Astrocyte of the spinal cord (primary cell): ENCODE results near the gene DHRS7B.
"Not testable (repeated sequence)": the region's sequence is repeated elsewhere in the genome, so short reads cannot be mapped to it uniquely, and the experiment has no call there.

ENCODE experiments used
- DNase-seq: peaks from one replicate; pipeline ENCODE4 v3.0.0; 2011; ENCODE audit warnings: low read depth, low spot score
- H3K4me3 ChIP-seq: 2 replicates; pipeline ENCODE4 v1.5.1; 2011; ENCODE audit warnings: low read depth, mild to moderate bottlenecking, low read length, moderate library complexity
- in situ Hi-C: cut with HindIII; loops from 2 replicates; pipeline ENCODE4 v1.10.0; 2017; ENCODE audit warnings: low sequenced_read_pairs
- TF ChIP-seq, protein P1 (sequence below): IDR thresholded peaks from 2 replicates; pipeline ENCODE4 v1.5.1; 2012; ENCODE audit warnings: low read depth, mild to moderate bottlenecking, low read length, inconsistent platforms

The DHRS7B gene

GRCh38 chr17:21108651-21109050, 18.1 kb upstream of the DHRS7B start:
- in situ Hi-C loops: no loop called here
- TF ChIP-seq, protein P1, sequence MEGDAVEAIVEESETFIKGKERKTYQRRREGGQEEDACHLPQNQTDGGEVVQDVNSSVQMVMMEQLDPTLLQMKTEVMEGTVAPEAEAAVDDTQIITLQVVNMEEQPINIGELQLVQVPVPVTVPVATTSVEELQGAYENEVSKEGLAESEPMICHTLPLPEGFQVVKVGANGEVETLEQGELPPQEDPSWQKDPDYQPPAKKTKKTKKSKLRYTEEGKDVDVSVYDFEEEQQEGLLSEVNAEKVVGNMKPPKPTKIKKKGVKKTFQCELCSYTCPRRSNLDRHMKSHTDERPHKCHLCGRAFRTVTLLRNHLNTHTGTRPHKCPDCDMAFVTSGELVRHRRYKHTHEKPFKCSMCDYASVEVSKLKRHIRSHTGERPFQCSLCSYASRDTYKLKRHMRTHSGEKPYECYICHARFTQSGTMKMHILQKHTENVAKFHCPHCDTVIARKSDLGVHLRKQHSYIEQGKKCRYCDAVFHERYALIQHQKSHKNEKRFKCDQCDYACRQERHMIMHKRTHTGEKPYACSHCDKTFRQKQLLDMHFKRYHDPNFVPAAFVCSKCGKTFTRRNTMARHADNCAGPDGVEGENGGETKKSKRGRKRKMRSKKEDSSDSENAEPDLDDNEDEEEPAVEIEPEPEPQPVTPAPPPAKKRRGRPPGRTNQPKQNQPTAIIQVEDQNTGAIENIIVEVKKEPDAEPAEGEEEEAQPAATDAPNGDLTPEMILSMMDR: no peak
- H3K4me3 ChIP-seq: no peak overlapping the region
- no peak for DNase-seq

DNA sequence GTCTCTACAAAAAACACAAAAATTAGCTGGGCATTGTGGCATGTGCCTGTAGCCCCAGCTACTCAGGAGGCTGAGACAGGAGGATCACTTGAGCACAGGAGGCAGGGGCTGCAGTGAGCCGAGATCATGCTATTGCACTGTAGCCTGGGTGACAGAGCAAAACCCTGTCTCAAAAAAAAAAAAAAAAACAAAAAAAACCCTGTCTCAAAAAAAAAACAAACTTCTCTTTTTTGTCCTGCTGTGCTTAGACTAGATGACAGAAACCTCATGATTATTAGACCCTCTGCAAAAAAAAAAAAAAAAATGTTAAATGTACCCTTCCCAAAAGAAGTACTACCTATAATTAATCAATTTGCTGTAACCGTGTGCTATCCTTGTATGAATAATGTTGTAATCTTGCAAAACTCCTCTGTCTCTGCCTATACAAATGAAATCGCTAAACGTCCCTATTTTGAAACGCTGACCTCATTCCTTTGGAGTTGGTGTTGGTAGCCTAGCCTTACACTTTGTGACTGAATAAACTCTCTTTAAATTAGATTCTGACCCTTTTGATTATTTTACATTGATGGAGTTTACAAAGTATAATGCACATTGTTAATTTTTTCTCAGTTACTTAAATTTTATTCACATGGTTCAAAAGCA, 13.6 kb upstream of the DHRS7B start:
- no peak for DNase-seq
- in situ Hi-C loops: no loop called here

DNA sequence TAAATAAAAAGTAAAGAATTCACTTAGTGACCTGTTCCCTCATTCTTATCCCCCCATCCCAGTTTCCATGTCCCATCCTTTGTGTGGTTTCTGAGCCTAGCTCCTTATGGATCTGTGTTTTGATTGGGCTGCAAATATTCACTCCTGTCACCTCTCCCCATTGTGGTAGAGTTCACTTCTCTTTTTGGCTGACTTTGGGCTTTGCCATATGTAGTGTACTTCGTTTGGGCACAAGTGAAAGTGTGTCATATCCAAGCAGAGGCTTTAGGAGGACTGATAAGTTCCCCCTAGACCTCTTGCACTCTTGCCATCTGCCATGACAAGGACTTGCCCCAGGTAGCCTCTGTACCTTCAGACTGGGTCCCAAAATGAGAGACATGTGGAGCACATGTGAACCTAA, 13.0 kb upstream of the DHRS7B start:
- in situ Hi-C loops: no loop called here
- no peak for DNase-seq
- no peak overlapping the region for H3K4me3 ChIP-seq
- TF ChIP-seq, protein P1: no peak

More for the DNA sequence above, 13.6 kb upstream of the DHRS7B start:
- H3K4me3 ChIP-seq: no peak overlapping the region
- TF ChIP-seq, protein P1: no peak

DNA sequence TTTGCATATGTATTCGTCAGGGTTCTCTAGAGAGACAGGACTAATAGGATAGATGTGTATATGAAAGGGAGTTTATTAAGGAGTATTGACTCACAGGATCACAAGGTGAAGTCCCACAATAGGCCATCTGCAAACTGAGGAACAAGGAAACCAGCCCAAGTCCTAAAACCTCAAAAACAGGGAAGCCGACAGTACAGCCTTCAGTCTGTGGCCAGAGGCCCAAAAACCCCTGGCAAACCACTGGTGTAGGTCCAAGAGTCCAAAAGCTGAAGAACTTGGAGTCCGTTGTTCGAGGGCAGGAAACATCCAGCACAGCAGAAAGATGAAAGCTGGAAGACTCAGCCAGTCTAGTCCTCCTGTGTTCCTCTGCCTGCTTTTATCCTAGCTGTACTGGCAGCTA, 12.0 kb upstream of the DHRS7B start:
- in situ Hi-C loops, DNase-seq, H3K4me3 ChIP-seq: not testable (repeated sequence)

GRCh38 chr17:21119247-21119918, 7.4 kb upstream of the DHRS7B start:
- DNase-seq: peak; percentile 53
- TF ChIP-seq, protein P1: peak; percentile 98
- no peak overlapping the region for H3K4me3 ChIP-seq
- in situ Hi-C loops: no loop called here

DNA sequence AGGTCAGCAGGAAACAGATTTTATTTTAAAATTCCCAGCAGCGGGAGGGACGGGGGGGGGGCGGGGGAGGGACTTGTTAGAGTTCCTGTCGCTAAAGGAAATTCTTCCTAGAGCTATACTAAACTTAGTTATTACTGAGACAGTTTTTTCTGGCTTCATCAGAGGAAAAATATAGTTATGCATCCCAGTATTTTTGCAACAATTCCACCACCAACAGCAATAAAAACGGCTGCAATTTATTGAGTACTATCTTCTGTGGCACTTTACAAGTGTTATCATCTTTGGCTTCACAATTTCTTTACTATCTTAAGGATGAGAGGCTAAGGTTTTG, 6.9 kb upstream of the DHRS7B start:
- H3K4me3 ChIP-seq: no peak overlapping the region
- DNase-seq: no peak
- TF ChIP-seq, protein P1: no peak
- in situ Hi-C loops: no loop called here

- in situ Hi-C loops: no loop called here
- no peak for DNase-seq
- TF ChIP-seq, protein P1: no peak
- no peak overlapping the region for H3K4me3 ChIP-seq
Measured at GRCh38 chr17:21124086-21124485, 2.7 kb upstream of the DHRS7B start.

DNA sequence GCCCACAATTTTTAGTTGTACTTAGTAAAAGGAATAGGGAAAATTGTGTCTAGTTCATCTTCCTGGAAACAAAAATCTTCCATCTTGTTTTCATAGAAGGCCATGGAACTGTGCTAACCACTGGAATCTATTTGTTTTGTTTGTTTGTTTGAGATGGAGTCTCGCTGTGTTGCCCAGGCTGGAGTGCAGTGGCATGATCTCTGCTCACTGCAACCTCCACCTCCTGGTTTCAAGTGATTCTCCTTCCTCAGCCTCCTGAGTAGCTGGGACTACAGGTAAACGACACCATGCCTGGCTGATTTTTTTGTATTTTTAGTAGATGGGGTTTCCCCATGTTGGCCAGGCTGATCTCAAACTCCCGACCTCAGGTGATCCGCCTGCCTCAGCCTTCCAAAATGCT, 2.2 kb upstream of the DHRS7B start:
- DNase-seq, in situ Hi-C loops, H3K4me3 ChIP-seq: not testable (repeated sequence)
